Activated CD8-positive, alpha-beta T cell treated with anti-CD3 and anti-CD28 coated beads, Interleukin-2, amount 10 ng/mL, durations not matched to agents 7 days and 5 days (primary cell): Measurements from ENCODE around the gene ADK. TPM values are rescaled to one million over a fixed set of nuclear protein-coding genes. Genes with fewer than 3 reads are reported as not detected.
"Not testable (repeated sequence)": the region's sequence is repeated elsewhere in the genome, so short reads cannot be mapped to it uniquely, and the experiment has no call there.

ENCODE experiments used
- ATAC-seq: fragments of 150-1000 bp; cut with Tn5 transposase; one replicate; pipeline ENCODE4 v1.10.0; 2021; ENCODE audit warnings: moderate library complexity
- CTCF ChIA-PET: fragments of 350-600 bp; sonication (Branson Sonifier 250); formaldehyde crosslinking; loops from one replicate; lab custom pipeline; 2021; ENCODE audit warnings: antibody characterized with exemption; lab: Charles Lee
- POLR2A ChIA-PET: fragments of 350-600 bp; sonication (Branson Sonifier 250); formaldehyde crosslinking; loops from one replicate; lab custom pipeline; 2021; ENCODE audit warnings: antibody characterized with exemption; lab: Charles Lee
- DNase-seq: peaks from one replicate; pipeline ENCODE4 v3.0.0-alpha.2; 2020
- H3K27ac Mint-ChIP-seq: one replicate; pipeline ENCODE4 v1.8.0; 2021; ENCODE audit warnings: mild to moderate bottlenecking, mixed read lengths
- H3K27me3 Mint-ChIP-seq: one replicate; pipeline ENCODE4 v1.8.0; 2021; ENCODE audit warnings: low read depth, mixed read lengths
- H3K36me3 Mint-ChIP-seq: one replicate; pipeline ENCODE4 v1.8.0; 2021; ENCODE audit warnings: low read depth, mixed read lengths
- H3K4me1 Mint-ChIP-seq: one replicate; pipeline ENCODE4 v1.8.0; 2021; ENCODE audit warnings: low read depth, mixed read lengths
- H3K4me3 Mint-ChIP-seq: one replicate; pipeline ENCODE4 v1.8.0; 2021; ENCODE audit warnings: mild to moderate bottlenecking, mixed read lengths
- H3K9me3 Mint-ChIP-seq: one replicate; pipeline ENCODE4 v1.8.0; 2022; ENCODE audit warnings: mixed read lengths; ENCODE audit not compliant: insufficient read depth
- total RNA-seq, 2 experiments: library from RNA; stranded (reverse); gene quantifications; one replicate each; pipeline ENCODE4 v1.2.3, GENCODE V29; 2021

The ADK gene
- total RNA-seq, 2 experiments from 2014 or later = 40.2 to 42.1 TPM

DNA sequence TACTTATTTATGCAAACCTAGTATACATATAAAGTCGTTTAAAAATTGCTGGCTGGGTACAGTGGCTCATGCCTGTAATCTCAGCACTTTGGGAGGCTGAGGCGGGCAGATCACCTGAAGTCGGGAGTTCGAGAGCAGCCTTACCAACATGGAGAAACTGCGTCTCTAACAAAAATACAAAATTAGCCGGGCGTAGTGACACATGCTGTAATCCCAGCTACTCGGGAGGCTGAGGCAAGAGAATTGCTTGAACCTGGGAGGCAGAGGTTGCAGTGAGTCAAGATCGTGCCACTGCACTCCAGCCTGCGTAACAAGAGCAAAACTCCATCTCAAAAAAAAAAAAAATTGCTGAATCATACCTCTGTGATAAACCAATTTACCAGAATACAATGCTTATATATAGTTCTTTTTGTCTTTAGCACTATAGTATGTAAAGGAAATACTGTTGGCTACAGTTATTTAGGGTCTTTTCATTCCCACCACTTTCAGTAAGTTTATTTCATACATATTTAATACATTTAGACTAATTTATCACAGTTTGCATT lies 325.2 kb downstream of the ADK start:
- DNase-seq, H3K27ac Mint-ChIP-seq, H3K4me1 Mint-ChIP-seq, CTCF ChIA-PET, H3K36me3 Mint-ChIP-seq, H3K27me3 Mint-ChIP-seq, POLR2A ChIA-PET, ATAC-seq, H3K4me3 Mint-ChIP-seq, H3K9me3 Mint-ChIP-seq: not testable (repeated sequence)

DNA sequence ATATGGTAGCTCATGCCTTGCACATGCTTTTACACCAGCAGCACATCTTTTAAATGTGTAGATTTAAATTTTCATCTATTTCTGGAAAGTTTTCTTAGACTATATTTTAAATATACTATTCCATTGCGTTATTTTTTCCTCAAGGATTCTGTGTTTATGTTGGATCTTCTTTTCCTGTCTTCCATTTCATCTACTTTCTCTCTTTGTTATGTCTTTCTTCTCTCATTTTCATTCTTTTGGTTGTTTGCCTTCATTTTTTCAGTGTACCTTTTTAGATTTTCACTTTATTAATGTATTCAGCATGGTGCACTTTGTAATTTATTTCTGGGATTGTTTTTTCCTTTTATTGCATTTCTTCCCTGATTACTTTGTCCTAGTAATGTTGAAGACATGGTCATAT lies 329.8 kb downstream of the ADK start:
- no peaks in the 10 kb centered on the region for H3K27me3 Mint-ChIP-seq
- POLR2A ChIA-PET = no interaction called here
- H3K27ac Mint-ChIP-seq = no peak overlapping the region
- H3K9me3 Mint-ChIP-seq = peaks cover 15% of the 10 kb centered on the region
- peaks cover 4% of the 10 kb centered on the region for H3K4me1 Mint-ChIP-seq
- H3K4me3 Mint-ChIP-seq = no peak overlapping the region
- ATAC-seq (no peak), DNase-seq (no peak)
- H3K36me3 Mint-ChIP-seq = peaks cover 19% of the 10 kb centered on the region
- CTCF ChIA-PET = no interaction called here

DNA sequence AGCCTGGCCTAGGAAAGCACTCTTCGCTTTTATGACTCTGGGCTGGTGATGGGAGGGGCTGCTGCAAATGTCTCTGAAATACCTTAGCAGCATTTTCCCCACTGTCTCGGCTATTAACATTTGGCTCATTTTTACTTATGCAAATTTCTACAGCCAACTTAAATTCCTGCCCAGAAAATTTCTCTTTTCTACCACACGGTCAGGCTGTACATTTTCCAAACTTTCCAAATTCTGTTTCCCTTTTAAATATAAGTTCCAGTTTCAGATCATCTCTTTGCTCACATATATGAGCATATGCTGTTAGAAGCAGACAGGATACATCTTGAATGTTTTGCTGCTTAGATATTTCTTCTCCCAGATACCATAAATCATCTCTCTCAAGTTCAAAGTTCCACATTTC lies 332.3 kb downstream of the ADK start:
- no peak for ATAC-seq
- POLR2A ChIA-PET = no interaction called here
- H3K9me3 Mint-ChIP-seq = peaks cover 15% of the 10 kb centered on the region

GRCh38 chr10:74485283-74485682 lies 334.3 kb downstream of the ADK start:
- ChIA-PET CTCF (no interaction called here), POLR2A (no interaction called here)
- Mint-ChIP-seq H3K27me3 (no peaks in the 10 kb centered on the region), H3K4me3 (no peak overlapping the region), H3K36me3 (peaks cover 19% of the 10 kb centered on the region), H3K9me3 (peaks cover 15% of the 10 kb centered on the region), H3K4me1 (peaks cover 4% of the 10 kb centered on the region), H3K27ac (no peak overlapping the region)
- DNase-seq (no peak), ATAC-seq (no peak)

More for the DNA sequence above, 332.3 kb downstream of the ADK start:
- Mint-ChIP-seq H3K27ac (no peak overlapping the region), H3K27me3 (no peaks in the 10 kb centered on the region), H3K4me3 (no peak overlapping the region), H3K4me1 (peaks cover 4% of the 10 kb centered on the region), H3K36me3 (peaks cover 19% of the 10 kb centered on the region)
- DNase-seq = no peak
- CTCF ChIA-PET = no interaction called here

DNA sequence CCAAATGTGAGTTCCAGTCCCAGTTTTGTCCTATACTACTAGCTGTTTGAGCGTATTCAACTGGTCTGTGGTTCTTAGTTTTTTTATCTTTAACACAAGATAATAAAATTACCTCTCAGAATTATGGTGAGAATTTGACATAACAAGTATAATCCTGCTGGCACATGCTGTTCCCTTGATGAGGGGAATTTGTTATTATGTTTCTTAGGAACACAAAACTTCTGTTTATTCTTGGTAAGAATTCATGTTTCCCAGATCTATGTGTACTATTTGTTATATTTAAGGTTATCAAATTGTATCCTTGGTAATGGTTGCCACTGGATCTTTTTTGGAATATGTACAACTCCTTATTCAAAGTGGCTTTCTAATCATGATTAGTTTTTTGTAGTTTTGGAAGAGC lies 335.6 kb downstream of the ADK start:
- peaks cover 8% of the 10 kb centered on the region for H3K9me3 Mint-ChIP-seq
- ATAC-seq (no peak), DNase-seq (no peak)
- ChIA-PET CTCF (no interaction called here), POLR2A (interaction anchor here (0.6 kb wide), 1 partner anchor 576 kb away, joined by 4 read pairs; no protein-coding TSS in a partner anchor)
- H3K27me3 Mint-ChIP-seq = no peaks in the 10 kb centered on the region
- peaks cover 4% of the 10 kb centered on the region for H3K4me1 Mint-ChIP-seq
- no peak overlapping the region for H3K4me3 Mint-ChIP-seq
- H3K36me3 Mint-ChIP-seq = peaks cover 16% of the 10 kb centered on the region
- no peak overlapping the region for H3K27ac Mint-ChIP-seq

- no peaks in the 10 kb centered on the region for H3K4me1 Mint-ChIP-seq
- no peak for ATAC-seq
- H3K9me3 Mint-ChIP-seq = peaks cover 2% of the 10 kb centered on the region
- CTCF ChIA-PET = no interaction called here
- no peak overlapping the region for H3K27ac Mint-ChIP-seq
- no peak for DNase-seq
- POLR2A ChIA-PET = no interaction called here
- H3K36me3 Mint-ChIP-seq = peaks cover 1% of the 10 kb centered on the region
- no peak overlapping the region for H3K4me3 Mint-ChIP-seq
- H3K27me3 Mint-ChIP-seq = no peaks in the 10 kb centered on the region
These were observed 337.9 kb downstream of the ADK start for GRCh38 chr10:74488907-74489306.

GRCh38 chr10:74490551-74490950 lies 339.5 kb downstream of the ADK start:
- Mint-ChIP-seq H3K4me3 (no peak overlapping the region), H3K36me3 (peaks cover 3% of the 10 kb centered on the region), H3K27ac (no peak overlapping the region), H3K4me1 (no peaks in the 10 kb centered on the region), H3K9me3 (peaks cover 2% of the 10 kb centered on the region), H3K27me3 (no peaks in the 10 kb centered on the region)
- ChIA-PET CTCF (no interaction called here), POLR2A (no interaction called here)
- ATAC-seq (no peak), DNase-seq (no peak)

DNA sequence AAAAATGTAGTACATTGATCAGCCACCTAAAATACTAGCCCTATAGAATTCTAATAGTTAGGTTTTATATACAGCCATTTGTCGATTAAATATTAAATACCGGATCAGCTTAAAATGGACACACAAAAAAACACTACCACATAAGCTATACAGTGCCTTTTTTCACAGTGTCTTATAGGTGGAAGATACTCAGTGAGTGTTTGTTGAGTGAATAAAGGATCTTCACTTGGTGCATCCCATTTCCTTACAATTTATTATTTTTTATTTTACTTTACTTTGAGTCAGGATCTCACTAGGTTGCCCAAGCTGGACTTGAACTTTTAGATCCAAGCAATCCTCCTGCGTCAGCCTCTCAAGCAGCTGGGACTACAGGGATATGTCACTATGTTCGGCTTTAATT lies 340.0 kb downstream of the ADK start:
- Mint-ChIP-seq H3K4me3 (no peak overlapping the region), H3K27ac (no peak overlapping the region), H3K27me3 (no peaks in the 10 kb centered on the region), H3K9me3 (no peaks in the 10 kb centered on the region), H3K36me3 (peaks cover 6% of the 10 kb centered on the region), H3K4me1 (no peaks in the 10 kb centered on the region)
- DNase-seq (no peak), ATAC-seq (no peak)
- ChIA-PET CTCF (no interaction called here), POLR2A (no interaction called here)

GRCh38 chr10:74496276-74496675 lies 345.3 kb downstream of the ADK start:
- ATAC-seq, H3K27ac Mint-ChIP-seq, CTCF ChIA-PET: not testable (repeated sequence)

DNA sequence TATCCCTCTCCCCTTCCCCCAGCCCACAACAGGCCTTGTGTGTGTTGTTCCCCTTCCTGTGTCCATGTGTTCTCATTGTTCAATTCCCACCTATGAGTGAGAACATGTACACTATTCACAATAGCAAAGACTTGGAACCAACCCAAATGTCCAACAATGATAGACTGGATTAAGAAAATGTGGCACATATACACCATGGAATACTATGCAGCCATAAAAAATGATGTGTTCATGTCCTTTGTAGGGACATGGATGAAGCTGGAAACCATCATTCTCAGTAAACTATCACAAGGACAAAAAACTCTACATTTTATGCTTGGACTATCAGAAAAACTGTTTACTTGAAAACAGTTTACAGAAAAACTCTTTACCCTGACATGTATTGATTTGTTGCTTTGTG lies 347.6 kb downstream of the ADK start:
- H3K4me1 Mint-ChIP-seq, POLR2A ChIA-PET, DNase-seq, H3K27me3 Mint-ChIP-seq, ATAC-seq, CTCF ChIA-PET, H3K27ac Mint-ChIP-seq, H3K4me3 Mint-ChIP-seq: not testable (repeated sequence)
- H3K36me3 Mint-ChIP-seq = peaks cover 31% of the 10 kb centered on the region
- H3K9me3 Mint-ChIP-seq = peaks cover 12% of the 10 kb centered on the region

More at GRCh38 chr10:74496276-74496675, 345.3 kb downstream of the ADK start:
- DNase-seq, H3K27me3 Mint-ChIP-seq, POLR2A ChIA-PET, H3K4me3 Mint-ChIP-seq, H3K4me1 Mint-ChIP-seq: not testable (repeated sequence)
- H3K9me3 Mint-ChIP-seq = peaks cover 12% of the 10 kb centered on the region
- H3K36me3 Mint-ChIP-seq = peaks cover 31% of the 10 kb centered on the region

DNA sequence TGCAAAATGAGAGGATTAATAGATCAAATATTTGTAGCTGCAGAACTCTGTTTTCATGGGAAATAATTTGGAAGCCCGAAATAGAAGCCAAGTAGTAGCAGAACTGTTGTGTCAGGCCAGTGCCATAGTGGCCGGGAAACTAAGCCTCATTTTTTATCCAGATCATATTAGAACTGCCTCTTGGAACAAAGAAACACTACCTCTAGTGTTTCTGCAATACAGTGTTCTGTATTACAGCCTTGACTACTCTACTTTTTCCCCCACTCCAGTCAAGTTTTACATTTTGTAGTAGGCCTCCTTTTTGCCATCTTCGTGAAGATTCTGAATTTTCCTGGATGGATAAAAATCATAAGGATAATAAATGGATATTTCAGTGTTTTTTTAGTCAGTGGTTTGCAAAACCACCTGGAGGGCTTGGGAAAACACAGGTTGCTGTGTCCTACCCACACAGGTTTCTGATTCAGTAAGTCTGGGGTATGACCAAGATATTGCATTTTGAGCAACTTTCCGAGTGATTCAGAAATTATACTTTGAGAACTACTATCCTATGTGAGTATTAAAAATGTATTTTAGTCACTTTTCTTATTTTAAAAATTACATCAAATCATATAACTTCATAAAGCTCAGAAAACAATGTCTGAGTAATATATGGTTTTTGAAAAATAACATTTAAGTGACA lies 349.1 kb downstream of the ADK start:
- ATAC-seq = no peak
- ChIA-PET POLR2A (interaction anchor here (0.6 to 0.7 kb wide), 2 partner anchors 85 to 170 kb away, joined by 3 read pairs; no protein-coding TSS in a partner anchor), CTCF (interaction anchor here (0.6 kb wide), 1 partner anchor 153 kb away, joined by 3 read pairs; no protein-coding TSS in a partner anchor)
- no peaks in the 10 kb centered on the region for H3K27me3 Mint-ChIP-seq
- no peak overlapping the region for H3K27ac Mint-ChIP-seq
- H3K4me3 Mint-ChIP-seq = no peak overlapping the region
- H3K36me3 Mint-ChIP-seq = peaks cover 36% of the 10 kb centered on the region
- H3K9me3 Mint-ChIP-seq = peaks cover 12% of the 10 kb centered on the region
- no peak for DNase-seq
- H3K4me1 Mint-ChIP-seq = peaks cover 10% of the 10 kb centered on the region

DNA sequence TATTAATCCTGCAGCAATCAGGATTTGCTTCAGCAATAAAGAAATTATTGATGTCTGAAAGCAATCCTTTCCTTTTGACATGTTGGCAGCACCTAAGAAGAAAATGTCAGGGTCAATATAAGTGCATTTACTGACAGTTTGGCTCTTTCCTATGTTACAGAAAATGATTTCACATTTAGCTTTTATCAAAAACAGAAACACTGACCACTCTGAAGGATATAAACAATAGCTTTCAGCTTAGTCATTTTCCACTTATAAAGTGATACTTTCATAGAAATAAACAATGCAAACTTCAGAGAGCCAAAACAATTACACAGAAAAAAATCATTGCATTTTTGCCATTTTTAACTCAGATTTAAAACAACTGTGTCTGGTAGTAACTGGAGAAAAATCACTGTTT lies 349.8 kb downstream of the ADK start:
- CTCF ChIA-PET = no interaction called here
- Mint-ChIP-seq H3K27ac (no peak overlapping the region), H3K36me3 (peaks cover 40% of the 10 kb centered on the region), H3K9me3 (peaks cover 13% of the 10 kb centered on the region), H3K27me3 (no peaks in the 10 kb centered on the region), H3K4me3 (no peak overlapping the region), H3K4me1 (peaks cover 10% of the 10 kb centered on the region)
- ATAC-seq (no peak), DNase-seq (no peak)
- POLR2A ChIA-PET = no interaction called here
